Endothelial cell of umbilical vein (primary cell): ENCODE data around the gene TMCO1. TPM values are rescaled to one million over a fixed set of nuclear protein-coding genes. Genes with fewer than 3 reads are reported as not detected.

Source experiments
- polyA plus RNA-seq, 4 experiments: library from polyadenylated mRNA; depleted of rRNA in 3 of 4; stranded (reverse) in 3 of 4; unstranded in 1 of 4; fragments of >200 nt; gene quantifications; 2 replicates each; pipeline versions ENCODE4 v1.2.1 to v1.2.3, GENCODE V29; 2011 to 2012; ENCODE audit warnings: missing spikeins in 1 of 4
- total RNA-seq: library from RNA; stranded (reverse); gene quantifications from 2 replicates; pipeline ENCODE4 v1.2.3, GENCODE V29; 2021

The TMCO1 gene
- total and polyA plus RNA-seq, 2 donors (not counting 3 experiments of a cell fraction or from before 2014, with no cell fraction given) = 86.0 to 93.4 TPM

Other genes starting within 250 kb of the TMCO1 start
- gene LRRC52, start 224.9 kb downstream of the TMCO1 start, total RNA-seq = not detected in 2 replicates
- gene LRRC52, start 224.9 kb downstream of the TMCO1 start, polyA plus RNA-seq = not detected in 2 replicates
- gene MGST3, start 137.6 kb downstream of the TMCO1 start, total RNA-seq = 164 and 196 TPM in 2 replicates
- 280 and 288 TPM in 2 replicates for gene MGST3, start 137.6 kb downstream of the TMCO1 start, polyA plus RNA-seq
- gene ALDH9A1, start 70.3 kb downstream of the TMCO1 start, total RNA-seq = 41.4 and 47.4 TPM in 2 replicates
- 15.2 and 25.5 TPM in 2 replicates for gene ALDH9A1, start 70.3 kb downstream of the TMCO1 start, polyA plus RNA-seq
- 62.3 and 68.4 TPM in 2 replicates for gene UCK2, start 58.7 kb upstream of the TMCO1 start, total RNA-seq
- 74.7 and 84.7 TPM in 2 replicates for gene UCK2, start 58.7 kb upstream of the TMCO1 start, polyA plus RNA-seq